HL-60/S4 treated with retinoic acid at 250 ng/mL for 4 days and 3 days (cell line): ENCODE results near the gene ZBTB20.

Experiments
- in situ Hi-C: fragments of 300-500 bp; cut with MboI; formaldehyde crosslinking; loops from 2 replicates; pipeline ENCODE4 v1.7.0; 2022; ENCODE audit warnings: low sequenced_read_pairs

ZBTB20 gene

GRCh38 chr3:114313426-114313825 lies 833.7 kb downstream of the ZBTB20 start:
- in situ Hi-C loops = no loop called here

GRCh38 chr3:114310695-114311094 lies 836.4 kb downstream of the ZBTB20 start:
- in situ Hi-C loops = no loop called here

GRCh38 chr3:114308830-114309229 lies 838.3 kb downstream of the ZBTB20 start:
- in situ Hi-C loops = no loop called here

DNA sequence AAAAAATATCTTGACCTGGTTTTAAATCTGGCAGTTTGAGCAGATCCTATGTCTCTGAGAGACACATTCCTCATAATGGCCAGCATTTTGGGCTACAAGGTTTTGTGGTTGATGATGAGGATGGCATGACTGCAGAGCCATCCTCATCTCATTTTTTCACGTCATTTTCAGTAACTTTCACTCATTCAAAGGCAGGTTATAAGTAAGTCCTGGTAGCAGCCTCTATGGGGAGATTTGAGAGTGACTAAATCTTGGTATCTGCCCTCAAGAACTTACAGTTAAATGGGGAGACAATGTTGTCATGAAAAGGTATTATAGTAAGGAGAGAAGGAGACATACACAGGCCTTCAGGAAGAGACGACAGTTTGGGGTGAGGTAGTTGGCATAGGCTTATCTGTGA lies 838.7 kb downstream of the ZBTB20 start:
- in situ Hi-C loops = no loop called here

GRCh38 chr3:114307832-114308231 lies 839.3 kb downstream of the ZBTB20 start:
- in situ Hi-C loops = no loop called here

DNA sequence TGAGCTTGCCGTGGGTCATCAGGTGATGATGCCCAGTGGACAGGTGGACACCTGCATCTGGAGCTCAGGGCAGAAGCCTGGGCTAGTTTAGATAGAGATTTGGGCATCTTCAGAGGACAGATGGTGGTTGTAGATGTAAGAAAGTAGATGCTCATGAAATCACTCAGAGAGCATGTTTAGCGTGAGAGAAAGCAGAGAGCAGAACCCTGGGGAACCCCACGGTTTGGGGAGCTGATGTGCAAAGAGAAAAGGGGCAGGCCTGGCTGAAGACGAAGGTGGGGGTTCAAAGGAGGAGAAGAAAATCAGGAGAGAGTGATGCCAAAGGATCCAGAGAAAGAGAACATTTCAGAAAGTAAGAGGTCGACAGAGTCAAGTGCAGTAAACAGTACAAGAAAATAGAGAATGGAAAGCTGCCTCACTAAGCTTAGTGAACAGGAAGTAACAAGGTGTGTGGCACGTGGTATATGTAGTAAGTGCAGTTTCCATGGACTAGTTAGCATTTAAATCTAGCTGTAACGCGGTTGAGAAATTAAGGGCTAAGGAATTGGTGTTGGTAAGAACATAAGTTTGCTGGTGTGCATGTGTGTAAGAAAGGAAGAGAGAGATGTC lies 839.8 kb downstream of the ZBTB20 start:
- in situ Hi-C loops = no loop called here

- in situ Hi-C loops = no loop called here
Observed at GRCh38 chr3:114299941-114300624, 847.0 kb downstream of the ZBTB20 start.

- in situ Hi-C loops = no loop called here
Observed at GRCh38 chr3:114299421-114299820, 847.7 kb downstream of the ZBTB20 start.

DNA sequence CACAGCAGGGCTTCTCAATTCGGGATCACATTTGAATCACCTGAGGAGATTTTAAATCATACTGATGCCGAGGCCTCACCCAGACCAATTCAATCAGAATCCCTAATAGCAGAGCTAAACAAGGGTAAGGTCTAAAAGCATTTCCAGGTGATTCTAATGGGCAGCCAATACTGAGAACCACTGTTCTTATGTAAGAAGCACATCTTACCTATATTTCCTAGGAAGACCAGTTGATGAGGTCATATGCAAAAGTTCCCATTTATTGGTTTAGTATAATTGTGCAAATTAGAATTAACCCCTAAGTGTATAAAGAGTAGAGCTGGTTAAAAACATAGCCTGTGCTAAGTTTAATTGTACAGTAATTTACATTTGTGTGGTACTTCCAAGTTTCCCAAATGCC lies 851.1 kb downstream of the ZBTB20 start:
- in situ Hi-C loops = no loop called here

DNA sequence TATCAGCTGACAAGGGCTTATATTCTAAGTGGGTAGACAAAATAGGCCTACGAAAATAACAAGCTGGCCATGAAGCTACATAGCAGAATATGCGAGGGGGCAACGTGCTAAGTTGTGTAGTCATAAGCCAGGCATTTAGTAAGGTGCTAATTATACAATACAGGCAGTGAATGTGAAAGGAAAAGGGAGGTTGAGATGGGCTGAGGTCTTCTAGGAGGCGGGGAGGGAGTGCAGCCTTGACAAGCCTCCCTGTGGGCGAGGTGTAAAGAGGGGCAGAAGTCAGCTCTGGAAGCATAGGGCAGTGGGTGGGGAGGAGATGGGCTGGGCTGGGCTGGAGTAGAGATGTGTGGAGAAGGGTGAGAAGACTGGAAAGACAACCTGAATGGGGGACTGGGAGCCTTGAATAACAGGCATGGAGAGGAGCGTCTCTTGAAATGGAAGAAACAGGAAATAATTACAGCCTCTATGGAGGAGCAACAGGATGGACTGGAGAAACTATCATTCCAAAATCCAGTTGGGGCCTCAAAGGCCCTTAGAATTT lies 852.1 kb downstream of the ZBTB20 start:
- in situ Hi-C loops = no loop called here

DNA sequence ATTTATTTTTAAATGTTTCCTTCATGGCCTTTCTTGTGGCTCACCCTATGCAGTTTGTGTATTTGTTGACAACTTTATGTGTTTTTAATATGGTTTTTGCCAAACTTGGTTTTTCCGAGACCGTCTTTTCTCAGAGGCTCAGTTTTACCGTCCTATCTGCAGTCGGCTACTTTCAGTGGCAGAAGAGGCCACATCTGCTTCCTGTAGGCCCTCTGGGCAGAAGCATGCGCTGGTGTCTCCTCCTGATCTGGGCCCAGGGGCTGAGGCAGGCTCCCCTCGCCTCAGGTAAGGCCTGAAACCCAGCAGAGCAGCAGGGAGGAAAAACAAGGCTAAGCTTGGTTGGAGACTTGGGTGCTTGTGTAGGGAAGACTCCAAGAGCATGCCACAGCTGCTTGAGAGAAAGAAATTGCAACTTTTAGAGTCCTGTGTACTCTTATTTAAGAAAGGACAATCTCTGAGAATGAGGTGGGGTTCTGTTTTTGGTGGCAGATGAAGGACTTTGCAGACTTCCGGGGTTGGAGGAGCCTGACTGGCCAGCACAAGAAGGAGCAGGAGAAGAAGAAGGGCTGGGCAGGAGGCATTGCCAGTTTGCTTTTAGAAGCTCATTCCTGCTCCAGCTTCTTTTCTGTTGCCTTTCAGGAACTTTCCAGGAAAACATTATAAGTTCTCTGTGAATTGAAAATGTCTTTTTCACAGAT lies 853.1 kb downstream of the ZBTB20 start, which contains the start of gene TIGIT:
TSS of gene TIGIT (plus strand) at position 191 of the 698 bp plus-strand sequence. CDS start at position 225, 34 bp downstream.
- in situ Hi-C loops = no loop called here

- in situ Hi-C loops = no loop called here
Observed at GRCh38 chr3:114290911-114291901, 855.9 kb downstream of the ZBTB20 start.

DNA sequence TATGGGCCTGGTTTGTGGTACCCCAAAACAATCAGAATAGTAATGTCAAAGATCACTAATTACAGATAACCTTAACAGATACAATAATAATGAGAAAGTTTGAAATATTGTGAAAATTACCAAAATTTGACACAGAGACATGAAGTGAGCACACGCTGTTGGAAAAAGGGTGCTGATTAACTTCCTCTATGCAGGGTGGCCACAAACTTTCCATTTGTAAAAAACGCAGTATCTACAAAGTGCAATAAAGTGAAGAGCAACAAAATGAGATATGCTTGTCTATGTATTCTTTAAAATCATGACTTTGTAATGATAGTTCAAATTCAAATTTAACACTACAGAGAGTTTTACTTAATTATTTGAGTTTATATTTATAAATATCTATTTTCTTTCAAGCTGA lies 860.8 kb downstream of the ZBTB20 start:
- in situ Hi-C loops = no loop called here

DNA sequence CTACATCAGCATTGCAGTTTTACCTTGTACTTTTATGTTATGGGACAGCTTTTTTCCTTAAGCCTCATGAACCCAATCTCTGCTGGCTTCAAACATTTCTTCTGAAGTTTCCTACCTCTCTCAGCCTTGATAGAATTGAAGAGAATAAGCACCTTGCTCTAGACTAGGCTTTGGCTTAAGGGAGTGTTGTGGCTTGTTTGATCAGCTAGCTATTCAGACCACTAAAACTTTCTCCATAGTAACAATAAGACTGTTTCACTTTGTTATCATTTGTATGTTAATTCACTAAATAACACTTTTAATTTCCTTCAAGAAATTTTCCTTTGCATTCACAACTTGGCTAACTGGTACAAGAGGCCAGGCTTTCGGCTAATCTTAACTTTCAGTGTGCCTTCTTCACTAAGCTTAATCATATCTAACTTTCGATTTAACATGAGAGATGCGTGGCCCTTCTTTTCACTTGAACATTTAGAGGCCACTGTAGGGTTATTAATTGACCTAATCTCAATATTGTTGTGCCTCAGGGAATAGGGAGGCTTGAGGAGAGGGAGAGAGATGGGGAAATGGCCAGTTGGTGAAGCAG lies 861.3 kb downstream of the ZBTB20 start:
- in situ Hi-C loops = no loop called here

DNA sequence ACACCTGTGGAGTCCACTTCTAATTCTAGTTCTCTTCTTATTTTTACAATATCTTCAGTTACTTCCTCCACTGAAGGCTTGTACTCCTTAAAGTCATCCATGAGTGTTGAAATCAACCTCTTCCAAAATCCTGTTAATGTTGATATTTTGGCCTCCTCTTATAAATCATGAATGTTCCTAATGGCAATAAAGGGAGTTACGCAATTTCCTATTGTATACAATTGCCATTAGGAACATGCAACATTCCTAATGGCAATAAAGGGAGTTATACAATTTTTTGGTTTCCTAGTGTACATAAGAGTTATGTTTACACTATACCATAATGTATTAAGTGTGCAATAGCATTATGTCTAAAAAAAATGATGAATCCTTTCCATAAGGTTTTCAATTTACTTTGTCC lies 862.4 kb downstream of the ZBTB20 start:
- in situ Hi-C loops = no loop called here
